SIG-M5 (cell line): ENCODE data around the gene TTC6.

ENCODE experiments used
- DNase-seq: peaks from one replicate; lab custom pipeline; 2025; lab: John Stamatoyannopoulos, UW

The TTC6 gene

GRCh38 chr14:37585101-37585511 is 10.3 kb upstream of the TTC6 start:
- DNase-seq = no peak

- no peak for DNase-seq
These were observed 9.2 kb upstream of the TTC6 start for GRCh38 chr14:37585971-37586796.

- no peak for DNase-seq
These were observed 8.7 kb upstream of the TTC6 start for GRCh38 chr14:37586797-37587130.

GRCh38 chr14:37587131-37587803 is 8.2 kb upstream of the TTC6 start:
- no peak for DNase-seq

GRCh38 chr14:37587881-37588666 is 7.4 kb upstream of the TTC6 start:
- no peak for DNase-seq

GRCh38 chr14:37588667-37588955 is 6.8 kb upstream of the TTC6 start:
- no peak for DNase-seq

GRCh38 chr14:37588956-37589714 is 6.3 kb upstream of the TTC6 start:
- DNase-seq = no peak

- DNase-seq = no peak
These were observed 5.6 kb upstream of the TTC6 start for GRCh38 chr14:37589715-37590427.

GRCh38 chr14:37590428-37591139 is 4.8 kb upstream of the TTC6 start:
- DNase-seq = no peak

- DNase-seq = no peak
These were observed 4.0 kb upstream of the TTC6 start for GRCh38 chr14:37591311-37591940.

- no peak for DNase-seq
These were observed 3.4 kb upstream of the TTC6 start for GRCh38 chr14:37591941-37592481.

GRCh38 chr14:37592482-37593408 is 2.7 kb upstream of the TTC6 start:
- no peak for DNase-seq

GRCh38 chr14:37593511-37594237 is 1.8 kb upstream of the TTC6 start:
- DNase-seq = no peak

GRCh38 chr14:37594238-37594970 is 1.0 kb upstream of the TTC6 start:
- peak; percentile 36 for DNase-seq

GRCh38 chr14:37595809-37596621 is 586 bp downstream of the TTC6 start:
- DNase-seq = peak; percentile 45

GRCh38 chr14:37596790-37597472 is 1.5 kb downstream of the TTC6 start:
- DNase-seq = no peak
